SK-N-MC (cell line): Measurements from ENCODE around the gene TAOK1.

ENCODE experiments used
- EZH2 ChIP-seq: fragments of 200-600 bp; sonication (generic); IDR thresholded peaks from one replicate; pipeline ENCODE4 v1.6.1; 2017; ENCODE audit warnings: antibody characterized with exemption
- POLR2AphosphoS5 ChIP-seq: IDR thresholded peaks from 2 replicates; pipeline ENCODE4 v1.6.1; 2012; ENCODE audit warnings: mild to moderate bottlenecking, low read depth, low read length, borderline replicate concordance

DNA sequence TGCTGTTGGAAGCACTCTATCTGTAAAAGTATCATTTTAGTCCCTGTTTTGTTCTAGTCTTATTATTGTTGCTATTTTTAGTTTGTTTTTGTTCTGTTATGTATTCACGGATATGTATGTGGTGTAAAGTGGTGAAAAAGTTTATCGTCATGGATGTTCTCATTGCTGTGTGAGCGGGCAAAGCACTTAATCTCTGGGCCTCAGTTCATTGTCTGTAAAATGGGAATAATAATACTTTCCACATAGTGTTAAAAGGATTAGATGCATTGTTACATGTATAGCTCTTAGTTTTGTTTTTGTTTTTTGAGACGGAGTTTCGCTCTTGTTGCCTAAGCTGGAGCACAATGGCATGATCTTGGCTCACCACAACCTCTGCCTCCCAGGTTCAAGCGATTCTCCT, 19.8 kb downstream of the TAOK1 start:
- no peak for TF ChIP-seq EZH2
- no peak for TF ChIP-seq POLR2AphosphoS5
